Osteocyte (in vitro differentiated cells): ENCODE data around the gene TCEANC2. TPM values are rescaled to one million over a fixed set of nuclear protein-coding genes. Genes with fewer than 3 reads are reported as not detected.
A peak's percentile ranks its signal among the peaks of the same experiment; 100 is the strongest.

Source experiments
- DNase-seq: peaks from one replicate; pipeline ENCODE4 v3.0.0; 2021; ENCODE audit warnings: mixed read lengths; ENCODE audit not compliant: unreplicated experiment; ENCODE audit errors: extremely low spot score
- H3K27ac Mint-ChIP-seq: one replicate; pipeline ENCODE4 v1.8.0; 2021; ENCODE audit warnings: mild to moderate bottlenecking, mixed read lengths; ENCODE audit not compliant: unreplicated experiment
- H3K27me3 Mint-ChIP-seq: one replicate; pipeline ENCODE4 v1.8.0; 2021; ENCODE audit warnings: mixed read lengths; ENCODE audit not compliant: unreplicated experiment
- H3K36me3 Mint-ChIP-seq: one replicate; pipeline ENCODE4 v1.8.0; 2021; ENCODE audit warnings: mixed read lengths; ENCODE audit not compliant: unreplicated experiment
- H3K4me1 Mint-ChIP-seq: one replicate; pipeline ENCODE4 v1.8.0; 2021; ENCODE audit warnings: mixed read lengths; ENCODE audit not compliant: unreplicated experiment
- H3K4me3 Mint-ChIP-seq: one replicate; pipeline ENCODE4 v1.8.0; 2021; ENCODE audit warnings: mild to moderate bottlenecking, moderate library complexity, mixed read lengths; ENCODE audit not compliant: unreplicated experiment
- H3K9me3 Mint-ChIP-seq: one replicate; pipeline ENCODE4 v1.8.0; 2021; ENCODE audit warnings: mixed read lengths; ENCODE audit not compliant: unreplicated experiment
- total RNA-seq: library from RNA; stranded (reverse); gene quantifications from 2 replicates; pipeline ENCODE4 v1.2.1, GENCODE V29; 2021
- TF ChIP-seq, protein P1 (sequence below): fragments of 200-600 bp; sonication (generic); IDR thresholded peaks from 2 replicates; pipeline ENCODE4 v1.5.0; 2021; ENCODE audit warnings: antibody characterized with exemption, mild to moderate bottlenecking, moderate library complexity

The TCEANC2 gene
- total RNA-seq, 1 donor from 2014 or later = 3.9 TPM

DNA sequence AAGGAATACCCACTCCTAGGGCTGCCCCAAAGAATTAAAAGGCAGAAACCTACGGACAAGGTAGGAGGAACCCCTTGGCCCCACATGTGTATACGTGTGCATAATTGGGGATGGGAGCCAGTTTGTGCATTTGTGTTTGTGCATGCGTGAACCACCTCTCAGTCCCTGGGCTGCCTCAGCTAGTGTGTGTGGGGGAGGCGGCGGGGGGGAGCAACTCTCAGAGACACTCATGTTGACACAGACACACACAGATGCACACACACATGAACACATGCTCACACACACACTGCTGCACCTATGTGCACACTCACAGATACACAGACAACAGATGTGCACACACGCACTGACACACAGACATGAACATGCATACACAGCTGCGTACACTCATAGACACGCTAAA lies 40.5 kb upstream of the TCEANC2 start:
- Mint-ChIP-seq H3K4me3 (no peak overlapping the region), H3K27ac (no peak overlapping the region), H3K9me3 (no peaks in the 10 kb centered on the region), H3K4me1 (peaks cover 4% of the 10 kb centered on the region), H3K27me3 (peaks cover 49% of the 10 kb centered on the region), H3K36me3 (no peaks in the 10 kb centered on the region)
- TF ChIP-seq, protein P1, sequence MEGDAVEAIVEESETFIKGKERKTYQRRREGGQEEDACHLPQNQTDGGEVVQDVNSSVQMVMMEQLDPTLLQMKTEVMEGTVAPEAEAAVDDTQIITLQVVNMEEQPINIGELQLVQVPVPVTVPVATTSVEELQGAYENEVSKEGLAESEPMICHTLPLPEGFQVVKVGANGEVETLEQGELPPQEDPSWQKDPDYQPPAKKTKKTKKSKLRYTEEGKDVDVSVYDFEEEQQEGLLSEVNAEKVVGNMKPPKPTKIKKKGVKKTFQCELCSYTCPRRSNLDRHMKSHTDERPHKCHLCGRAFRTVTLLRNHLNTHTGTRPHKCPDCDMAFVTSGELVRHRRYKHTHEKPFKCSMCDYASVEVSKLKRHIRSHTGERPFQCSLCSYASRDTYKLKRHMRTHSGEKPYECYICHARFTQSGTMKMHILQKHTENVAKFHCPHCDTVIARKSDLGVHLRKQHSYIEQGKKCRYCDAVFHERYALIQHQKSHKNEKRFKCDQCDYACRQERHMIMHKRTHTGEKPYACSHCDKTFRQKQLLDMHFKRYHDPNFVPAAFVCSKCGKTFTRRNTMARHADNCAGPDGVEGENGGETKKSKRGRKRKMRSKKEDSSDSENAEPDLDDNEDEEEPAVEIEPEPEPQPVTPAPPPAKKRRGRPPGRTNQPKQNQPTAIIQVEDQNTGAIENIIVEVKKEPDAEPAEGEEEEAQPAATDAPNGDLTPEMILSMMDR = no peak
- peak; percentile 73 for DNase-seq

DNA sequence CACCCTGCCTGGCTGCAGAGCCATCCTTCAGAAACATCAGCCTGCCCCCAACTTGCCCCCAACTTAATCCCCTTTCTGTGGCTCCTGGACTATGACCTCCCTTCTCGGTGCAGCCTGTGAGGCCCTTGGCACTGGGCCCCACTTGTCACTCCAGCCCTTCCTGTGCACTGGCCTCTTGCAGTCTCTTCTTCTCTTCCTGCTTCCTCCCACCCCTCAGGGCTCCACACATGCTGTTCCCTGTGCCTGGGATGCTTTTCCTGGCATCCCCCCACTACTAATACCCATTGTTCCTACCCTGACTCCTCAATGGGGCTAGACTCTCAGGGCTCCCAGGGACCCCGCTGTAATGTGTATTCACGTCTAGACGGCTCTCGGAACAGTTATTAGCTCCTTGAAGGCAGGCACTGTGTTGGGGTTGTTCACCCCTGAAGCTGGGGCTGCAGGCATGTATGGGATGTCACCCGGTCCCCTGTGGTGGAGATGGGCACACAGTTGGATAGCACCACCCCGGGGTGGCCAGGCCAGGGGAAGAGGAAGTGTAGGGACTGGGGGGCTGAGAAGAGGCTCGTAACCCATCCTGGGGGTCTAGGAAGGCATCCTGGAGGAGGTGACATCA lies 39.9 kb upstream of the TCEANC2 start:
- Mint-ChIP-seq H3K36me3 (no peaks in the 10 kb centered on the region), H3K27me3 (peaks cover 45% of the 10 kb centered on the region), H3K9me3 (no peaks in the 10 kb centered on the region), H3K27ac (no peak overlapping the region), H3K4me3 (no peak overlapping the region), H3K4me1 (peaks cover 4% of the 10 kb centered on the region)
- TF ChIP-seq, protein P1 = no peak
- DNase-seq = peak; percentile 66

DNA sequence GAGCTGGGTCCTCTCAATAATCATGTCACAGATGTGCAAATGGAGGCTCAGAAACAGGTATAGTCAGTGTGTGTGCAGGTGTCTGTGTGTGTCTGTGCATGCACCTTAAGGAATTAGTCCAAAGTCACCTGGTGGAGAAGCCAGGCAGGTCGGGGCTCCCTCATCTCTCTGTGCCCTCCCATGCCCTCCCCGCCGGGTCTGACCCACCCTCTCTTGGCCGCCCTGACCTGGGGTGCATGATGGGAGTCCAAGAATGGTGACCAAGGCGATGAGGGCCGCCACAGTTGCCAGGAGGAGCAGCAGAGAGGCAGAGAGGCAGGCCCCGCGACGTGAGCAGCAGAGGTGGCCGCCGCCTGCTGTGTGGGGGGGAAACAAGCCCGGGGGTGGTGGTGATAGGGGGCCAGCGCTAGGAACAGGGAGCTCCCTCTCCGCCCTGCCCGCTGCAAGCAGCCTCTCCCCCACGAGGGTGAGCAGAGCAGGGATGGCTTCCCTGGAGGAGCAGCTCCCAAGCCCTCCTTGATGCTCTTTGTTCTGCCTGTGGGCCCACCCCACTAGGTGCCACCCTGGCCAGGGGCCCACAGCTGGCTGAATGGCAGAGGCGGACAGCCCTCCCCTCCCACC lies 39.3 kb upstream of the TCEANC2 start:
- H3K4me1 Mint-ChIP-seq = peaks cover 4% of the 10 kb centered on the region
- H3K27ac Mint-ChIP-seq = no peak overlapping the region
- no peaks in the 10 kb centered on the region for H3K36me3 Mint-ChIP-seq
- peak; percentile 81 for DNase-seq
- H3K9me3 Mint-ChIP-seq = no peaks in the 10 kb centered on the region
- TF ChIP-seq, protein P1 = no peak
- no peak overlapping the region for H3K4me3 Mint-ChIP-seq
- peaks cover 46% of the 10 kb centered on the region for H3K27me3 Mint-ChIP-seq

DNA sequence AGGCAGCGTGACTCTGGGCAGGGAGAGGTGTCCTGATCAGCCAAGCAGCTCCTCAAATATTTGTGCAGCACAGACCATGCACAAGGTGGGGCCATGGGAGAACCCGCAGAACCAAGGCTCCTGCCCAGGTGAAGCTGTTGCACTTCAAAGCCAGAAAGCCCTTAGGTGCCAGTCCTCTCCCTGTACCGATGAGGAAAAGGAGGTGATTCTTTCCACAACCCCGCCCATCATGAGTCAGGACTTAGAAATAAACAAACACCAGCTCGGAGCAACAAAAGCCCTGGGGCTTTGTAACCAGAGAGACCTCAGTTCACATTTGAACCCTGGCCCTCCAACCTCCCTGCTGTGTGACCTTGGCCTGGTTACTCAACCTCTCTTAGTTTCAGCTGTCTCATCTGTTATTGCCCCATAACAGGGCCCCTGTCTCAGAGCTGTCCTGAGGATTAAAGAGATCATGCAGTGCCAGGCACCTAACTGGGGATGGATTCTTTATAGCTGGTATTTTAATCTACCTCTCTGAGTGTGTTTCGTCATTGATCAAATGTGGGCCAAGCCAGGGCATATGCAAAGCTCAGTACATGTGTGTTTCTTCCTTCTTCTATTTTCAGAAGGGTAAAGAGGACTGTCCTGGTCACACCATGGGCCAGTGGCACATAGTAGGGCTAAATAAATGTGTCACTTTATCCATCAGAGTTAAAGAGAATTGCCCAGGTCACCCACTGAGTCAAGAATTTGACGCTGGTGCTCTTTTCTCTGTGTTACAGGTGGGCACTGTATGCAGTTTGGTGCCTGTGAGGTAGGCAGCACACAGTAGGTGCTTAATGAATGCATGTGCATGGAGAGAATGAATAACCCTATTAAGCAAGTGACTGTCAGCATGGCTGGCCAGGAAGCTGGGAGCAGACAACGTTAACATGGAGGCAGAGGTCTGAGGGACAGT lies 36.8 kb upstream of the TCEANC2 start:
- Mint-ChIP-seq H3K9me3 (no peaks in the 10 kb centered on the region), H3K36me3 (no peaks in the 10 kb centered on the region), H3K27ac (no peak overlapping the region), H3K4me1 (peaks cover 4% of the 10 kb centered on the region), H3K27me3 (peaks cover 31% of the 10 kb centered on the region), H3K4me3 (no peak overlapping the region)
- DNase-seq = peak; percentile 75
- TF ChIP-seq, protein P1 = no peak

DNA sequence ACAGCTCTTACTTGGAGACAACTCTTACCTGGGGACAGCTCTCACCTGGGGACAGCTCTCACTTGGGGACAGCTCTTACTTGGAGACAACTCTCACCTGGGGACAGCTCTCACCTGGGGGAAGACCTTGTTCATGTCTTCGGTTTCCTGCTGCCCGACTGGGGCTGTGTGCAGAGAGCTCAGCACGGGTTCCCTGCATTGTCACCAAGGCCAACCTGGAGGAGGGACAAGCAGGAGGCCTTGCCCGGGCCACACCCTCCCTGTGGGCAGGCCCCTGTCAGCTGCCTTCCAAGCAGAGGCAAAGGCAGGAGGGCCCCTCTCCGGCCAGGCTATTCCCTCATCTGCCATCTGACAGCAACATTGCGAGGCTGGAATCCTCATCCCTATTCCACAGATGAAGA lies 35.4 kb upstream of the TCEANC2 start, which contains the start of gene LDLRAD1:
LDLRAD1 (minus strand) TSS at position 208 of the 400 bp plus-strand sequence; CDS start at position 134, 74 bp downstream.
- H3K4me3 Mint-ChIP-seq = no peak within 1 kb of the TSS
- H3K4me1 Mint-ChIP-seq = peaks cover 4% of the 10 kb centered on the region
- H3K36me3 Mint-ChIP-seq = no peaks in the 10 kb centered on the region
- DNase-seq = peak; percentile 71
- TF ChIP-seq, protein P1 = no peak
- H3K27ac Mint-ChIP-seq = no peak within 1 kb of the TSS
- H3K27me3 Mint-ChIP-seq = peaks cover 26% of the 10 kb centered on the region
- H3K9me3 Mint-ChIP-seq = no peaks in the 10 kb centered on the region
